HG03097 (cell line): Measurements from ENCODE around the gene UPP2.

Experiments
- ATAC-seq: cut with Tn5 transposase; IDR thresholded peaks from one replicate; pipeline ENCODE4 v1.9.1; 2021; ENCODE audit not compliant: unreplicated experiment, low FRiP score

Gene UPP2

GRCh38 chr2:158135096-158135495, 33.4 kb downstream of the UPP2 start:
- ATAC-seq = no peak

GRCh38 chr2:158138255-158138654, 36.6 kb downstream of the UPP2 start:
- no peak for ATAC-seq

DNA sequence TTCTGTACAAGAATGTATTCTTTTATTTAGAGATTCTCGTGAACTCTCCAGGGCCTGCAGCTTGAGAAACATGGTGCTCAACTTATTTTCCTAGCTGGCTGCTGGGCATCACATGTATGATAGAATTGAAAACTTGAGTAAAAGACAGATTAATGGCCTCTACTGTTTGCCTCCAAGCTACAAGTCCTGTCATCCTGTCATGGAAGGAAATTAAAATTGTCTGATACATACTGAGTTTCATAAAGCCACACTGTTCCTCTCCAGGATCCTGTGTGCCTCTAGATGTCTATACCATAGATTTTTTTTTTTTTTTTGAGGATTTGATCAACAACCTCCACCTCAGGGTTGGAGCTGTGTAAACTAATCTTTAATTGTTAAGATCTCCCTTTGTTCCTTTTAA, 38.5 kb downstream of the UPP2 start:
- no peak for ATAC-seq

DNA sequence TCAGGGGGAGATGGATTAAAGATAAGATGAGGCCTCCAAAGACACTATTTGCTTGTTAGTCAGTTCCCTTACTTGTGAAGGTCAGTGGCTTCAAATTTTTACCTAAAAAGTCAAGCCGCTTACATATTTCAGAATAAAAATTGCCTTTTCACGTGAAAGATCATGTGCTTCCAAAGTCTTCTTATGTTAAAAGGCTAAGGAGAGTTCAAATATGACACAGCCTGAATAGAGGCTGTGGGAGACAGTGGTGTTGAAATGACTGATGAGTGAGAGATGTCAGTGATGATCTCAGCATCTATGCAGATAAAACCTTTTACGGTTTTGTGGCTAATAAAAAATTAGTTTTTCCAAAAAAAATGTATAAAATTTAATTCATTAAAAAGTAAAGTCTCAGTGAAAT, 40.5 kb downstream of the UPP2 start:
- ATAC-seq = no peak

DNA sequence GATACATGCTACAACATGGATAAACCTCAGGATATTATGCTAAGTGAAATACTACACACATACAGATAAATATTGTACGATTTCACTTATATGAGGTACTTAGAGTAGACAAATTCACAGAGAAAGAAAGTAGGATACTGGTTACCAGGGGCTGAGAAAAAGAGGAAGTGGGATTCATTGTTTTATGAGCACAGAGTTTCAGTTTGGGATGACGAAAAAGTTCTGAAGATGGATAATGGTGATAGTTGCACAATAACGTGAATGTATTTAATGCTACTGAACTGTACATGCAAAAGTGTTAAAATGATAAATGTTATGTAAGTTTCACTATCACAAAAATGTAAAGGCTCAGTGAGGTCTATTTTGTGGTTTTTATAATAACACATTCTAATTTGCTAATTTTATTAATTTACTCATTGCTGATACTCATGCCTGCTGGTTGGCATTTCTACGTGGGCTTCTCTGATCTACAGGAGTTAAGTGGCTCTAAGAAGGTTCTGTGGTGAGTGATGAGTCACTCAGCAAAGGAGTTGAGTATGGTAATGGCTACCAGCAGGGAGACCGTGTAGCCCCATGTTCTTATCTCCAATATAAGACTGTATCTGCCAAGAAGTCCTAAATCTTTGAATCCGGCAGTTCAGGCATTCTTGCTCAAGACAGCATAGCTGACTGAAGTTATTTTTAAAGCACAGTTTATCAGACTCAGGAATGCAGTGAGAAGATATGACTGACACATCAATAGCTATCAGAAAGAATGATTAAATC, 41.1 kb downstream of the UPP2 start:
- peak; percentile 45 for ATAC-seq

- ATAC-seq = no peak
Observed at GRCh38 chr2:158143703-158144360, 42.2 kb downstream of the UPP2 start.

DNA sequence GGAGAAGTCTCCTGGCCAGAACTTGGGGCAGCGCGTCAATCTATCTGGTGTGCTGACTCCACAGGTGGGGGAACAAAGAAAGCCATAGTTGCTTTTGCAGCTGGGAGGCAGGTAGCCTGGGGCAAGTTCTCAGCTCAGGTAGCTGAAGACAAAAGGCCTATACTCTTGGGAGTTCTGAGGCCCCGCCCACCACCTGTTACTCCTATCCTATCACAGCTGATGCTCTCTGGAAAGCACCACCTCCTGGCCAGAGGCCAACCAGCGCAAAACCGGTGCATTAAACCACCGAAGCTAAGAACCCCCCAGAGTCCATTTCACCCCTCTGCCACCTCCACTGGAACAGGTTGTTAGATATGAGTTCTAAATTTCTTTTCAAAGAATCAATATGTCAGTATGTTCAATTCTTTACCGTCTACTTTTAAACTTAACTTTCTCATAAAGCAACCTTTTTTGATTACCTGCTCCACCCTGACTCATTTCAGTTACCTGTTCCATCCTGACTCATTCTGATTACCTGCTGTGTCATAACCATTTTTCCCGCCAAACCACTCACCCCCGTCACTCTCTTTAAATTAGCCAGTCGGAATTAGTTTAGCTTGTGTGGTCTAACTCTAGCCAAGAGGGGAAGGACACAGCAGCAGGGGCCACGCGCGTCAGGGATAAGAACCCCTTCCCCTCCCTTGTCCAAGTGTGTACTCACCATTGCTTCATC, 43.4 kb downstream of the UPP2 start:
- no peak for ATAC-seq

DNA sequence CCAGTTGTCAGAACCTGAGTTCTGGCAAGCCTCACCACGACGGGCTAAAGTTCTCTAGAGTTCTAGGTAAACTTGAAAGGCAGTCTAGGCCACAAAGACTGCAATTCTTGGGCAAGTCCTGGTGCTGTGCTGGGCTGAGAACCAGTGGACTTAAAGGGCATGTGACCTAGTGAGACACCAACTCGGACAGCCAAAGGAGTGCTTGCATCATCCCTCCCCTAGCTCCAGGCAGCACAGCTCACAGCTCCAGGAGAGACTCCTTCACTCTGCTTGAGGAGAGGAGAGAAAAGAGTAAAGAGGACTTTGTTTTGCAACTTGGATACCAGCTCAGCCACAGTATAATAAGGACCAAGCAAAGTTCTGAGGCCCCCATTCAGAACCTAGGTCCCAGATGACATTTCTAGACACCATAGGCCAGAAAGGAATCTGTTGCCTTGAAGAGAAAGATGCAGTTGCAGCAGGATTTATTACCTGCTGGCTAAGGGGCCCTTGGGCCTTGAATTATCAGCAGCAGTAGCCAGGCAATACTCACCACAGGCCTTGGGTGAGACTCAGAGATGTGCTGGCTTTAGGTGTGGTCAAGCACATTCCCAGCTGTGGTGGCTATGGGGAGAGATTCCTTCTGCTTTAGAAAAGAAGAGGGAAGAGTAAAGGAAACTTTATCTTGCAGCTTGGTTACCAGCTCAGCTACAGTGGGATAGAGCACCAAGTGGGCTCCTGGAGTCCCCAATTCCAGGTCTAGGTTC, 51.8 kb downstream of the UPP2 start:
- ATAC-seq = no peak

DNA sequence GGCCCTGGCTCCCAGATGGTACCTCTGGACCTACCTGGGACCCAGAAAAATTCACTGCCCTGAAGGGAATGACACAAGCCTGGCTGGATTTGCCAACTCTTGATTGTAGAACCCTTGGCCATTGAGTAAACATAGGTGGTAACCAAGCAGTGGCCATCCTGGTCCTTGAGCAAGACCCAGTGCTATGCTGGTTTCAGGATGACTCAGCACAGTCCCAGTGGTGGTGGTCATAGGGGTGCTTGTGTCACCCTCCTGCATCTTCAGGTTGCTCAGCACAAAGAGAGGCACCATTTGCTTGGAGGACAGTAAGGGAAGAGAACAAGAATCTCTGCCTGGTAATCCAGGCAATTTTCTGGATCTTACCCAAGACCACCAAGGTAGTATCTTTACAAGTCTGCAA, 52.9 kb downstream of the UPP2 start:
- ATAC-seq = no peak

DNA sequence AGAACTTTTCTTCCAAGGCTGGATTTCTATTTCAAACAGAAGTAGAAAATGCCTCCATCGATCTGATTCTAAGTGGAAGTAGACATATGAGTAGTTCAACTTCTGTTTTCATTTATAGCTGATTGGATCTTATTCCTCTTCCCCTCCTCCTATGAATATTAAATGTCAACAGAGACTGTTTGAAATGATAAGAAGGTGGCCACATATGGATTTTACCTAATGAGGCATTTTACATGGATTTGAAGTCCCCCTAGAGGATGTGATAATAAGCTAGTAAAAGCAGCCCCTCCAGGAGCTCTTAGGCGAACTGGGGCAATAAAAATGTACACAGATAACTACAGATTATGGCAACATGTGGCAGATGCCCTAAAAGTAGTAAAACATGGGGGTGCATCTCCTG, 71.0 kb downstream of the UPP2 start:
- ATAC-seq = no peak

DNA sequence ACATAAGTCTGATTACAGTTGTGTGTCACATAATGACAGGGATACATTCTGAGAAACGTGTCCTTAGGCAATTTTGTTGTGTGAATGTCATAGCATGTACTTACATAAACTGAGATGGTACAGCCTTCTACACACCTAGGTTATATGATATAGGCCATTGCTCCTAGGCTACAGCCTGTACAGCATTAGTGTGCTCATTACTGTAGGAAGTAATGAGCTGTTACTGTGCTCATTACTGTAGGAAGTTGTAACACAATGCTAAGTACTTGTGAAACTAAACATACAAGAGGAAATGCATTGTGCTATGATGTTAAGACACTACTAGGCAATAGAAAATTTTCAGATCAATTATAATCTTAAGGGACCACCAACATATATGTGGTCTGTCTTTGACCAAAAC, 72.8 kb downstream of the UPP2 start:
- no peak for ATAC-seq

GRCh38 chr2:158174956-158175355, 73.3 kb downstream of the UPP2 start:
- ATAC-seq = no peak

DNA sequence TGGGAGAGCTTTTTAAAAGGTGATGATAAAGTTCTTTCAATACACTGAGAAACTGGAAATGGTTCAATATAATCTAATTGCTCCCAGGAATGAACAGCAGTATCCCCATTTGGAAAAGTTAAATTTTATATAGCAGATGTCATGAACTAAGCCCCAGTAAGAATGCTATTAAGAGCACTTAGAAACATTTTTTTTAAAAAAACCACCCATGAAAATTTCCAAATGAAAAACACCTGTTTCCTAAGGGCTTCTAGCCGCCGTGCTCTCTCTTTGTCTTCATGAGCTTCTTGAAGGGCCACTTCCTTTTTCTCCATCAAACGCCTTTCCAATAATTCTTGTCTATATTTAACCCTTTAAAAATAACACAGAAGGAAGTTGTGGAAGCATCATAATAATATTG, 77.0 kb downstream of the UPP2 start:
- ATAC-seq = no peak

GRCh38 chr2:158179660-158180059, 78.0 kb downstream of the UPP2 start:
- ATAC-seq = no peak

DNA sequence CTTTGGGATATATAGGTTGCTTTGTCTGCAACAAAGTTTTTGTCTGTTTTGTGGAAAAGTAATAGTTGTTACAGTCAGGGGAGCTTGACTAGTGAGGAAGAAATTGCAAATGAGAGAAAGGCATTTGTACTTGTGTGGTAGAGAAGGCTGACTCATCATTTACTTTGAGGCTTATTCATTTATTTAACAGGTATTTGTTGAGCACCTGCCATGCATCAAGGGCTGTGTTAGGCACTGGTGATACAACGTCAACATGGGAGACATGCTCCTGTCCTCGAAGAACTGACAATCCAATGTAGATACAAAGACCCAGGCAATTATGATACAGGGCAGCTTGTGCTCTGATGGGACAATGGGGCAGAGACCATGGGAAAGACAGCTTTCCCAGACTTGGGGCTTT, 79.5 kb downstream of the UPP2 start:
- no peak for ATAC-seq

DNA sequence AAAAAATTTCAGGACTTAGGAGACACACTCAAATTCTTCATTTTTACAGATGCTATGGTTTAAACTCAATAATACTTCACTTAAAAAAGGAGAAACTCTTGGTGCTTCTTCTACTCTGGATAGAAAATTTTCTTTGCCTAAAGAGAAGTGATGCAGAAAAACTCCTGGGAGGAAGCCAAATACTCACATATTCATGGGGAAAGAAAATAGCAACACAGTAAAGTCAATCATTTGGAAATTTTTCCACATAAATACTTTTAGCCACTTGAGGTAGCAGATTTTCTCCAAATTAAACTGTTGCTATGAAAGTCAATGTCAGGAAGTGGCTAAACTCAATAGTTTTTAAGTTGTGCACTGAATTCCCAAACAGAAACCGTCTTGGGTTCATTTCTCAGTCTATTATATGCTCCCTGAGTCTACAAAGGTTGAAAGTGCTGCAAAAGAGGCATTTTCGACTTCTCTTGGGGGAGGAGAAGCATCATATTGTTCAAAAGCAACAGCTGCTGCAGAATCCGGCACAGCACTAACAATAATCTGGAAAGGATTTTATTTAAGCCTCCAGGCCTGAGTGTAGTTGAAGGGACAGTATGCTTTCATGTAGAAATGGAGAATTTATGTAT, 81.1 kb downstream of the UPP2 start:
- ATAC-seq = no peak

GRCh38 chr2:158184001-158184400, 82.3 kb downstream of the UPP2 start:
- no peak for ATAC-seq

DNA sequence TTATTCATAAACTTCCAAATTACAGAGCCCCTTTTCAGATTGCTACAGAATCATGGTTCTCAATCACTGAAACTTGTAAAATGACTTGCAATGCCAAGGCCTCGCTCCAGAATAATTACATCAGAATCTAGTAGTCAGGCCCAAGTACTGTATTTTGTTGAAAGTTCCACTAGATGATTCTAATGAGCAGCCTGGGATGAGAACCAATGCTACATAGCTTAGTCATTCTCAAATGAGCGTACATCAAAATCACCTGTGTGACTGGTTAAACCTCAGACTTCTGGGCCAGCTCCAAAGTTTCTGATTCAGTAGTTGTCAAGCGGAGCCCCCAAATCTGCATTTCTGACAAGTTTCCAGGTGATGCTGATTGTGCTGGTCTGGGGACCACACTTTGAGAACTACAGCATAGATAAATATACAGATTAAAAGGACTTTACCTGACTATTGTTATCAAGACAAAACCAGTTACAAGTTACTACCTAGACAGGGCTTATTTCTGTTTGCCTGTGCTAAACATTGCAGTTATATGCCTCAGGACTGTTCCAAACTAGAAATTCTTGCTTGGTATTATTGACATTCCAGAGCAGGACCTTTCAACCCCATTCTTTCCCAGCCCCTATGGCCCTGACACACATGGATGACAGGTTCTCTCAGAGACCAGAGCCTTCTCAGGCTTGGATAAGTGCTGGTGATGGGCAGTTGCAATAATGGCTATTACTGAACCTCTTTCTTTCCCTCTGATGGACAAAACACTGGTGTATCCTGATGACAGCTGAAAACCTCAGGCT, 83.1 kb downstream of the UPP2 start:
- ATAC-seq = no peak
